AG09319 (cell line): ENCODE results near the gene SLC17A7.

Experiments used
- DNase-seq: peaks from one replicate; pipeline ENCODE4 v3.0.0-alpha.2; 2010; ENCODE audit warnings: low read depth; ENCODE audit errors: extremely low read depth
- CTCF ChIP-seq: IDR thresholded peaks from 2 replicates; pipeline ENCODE4 v1.5.1; 2011; ENCODE audit warnings: low read depth, mild to moderate bottlenecking, inconsistent platforms, low read length, moderate library complexity

SLC17A7 gene

DNA sequence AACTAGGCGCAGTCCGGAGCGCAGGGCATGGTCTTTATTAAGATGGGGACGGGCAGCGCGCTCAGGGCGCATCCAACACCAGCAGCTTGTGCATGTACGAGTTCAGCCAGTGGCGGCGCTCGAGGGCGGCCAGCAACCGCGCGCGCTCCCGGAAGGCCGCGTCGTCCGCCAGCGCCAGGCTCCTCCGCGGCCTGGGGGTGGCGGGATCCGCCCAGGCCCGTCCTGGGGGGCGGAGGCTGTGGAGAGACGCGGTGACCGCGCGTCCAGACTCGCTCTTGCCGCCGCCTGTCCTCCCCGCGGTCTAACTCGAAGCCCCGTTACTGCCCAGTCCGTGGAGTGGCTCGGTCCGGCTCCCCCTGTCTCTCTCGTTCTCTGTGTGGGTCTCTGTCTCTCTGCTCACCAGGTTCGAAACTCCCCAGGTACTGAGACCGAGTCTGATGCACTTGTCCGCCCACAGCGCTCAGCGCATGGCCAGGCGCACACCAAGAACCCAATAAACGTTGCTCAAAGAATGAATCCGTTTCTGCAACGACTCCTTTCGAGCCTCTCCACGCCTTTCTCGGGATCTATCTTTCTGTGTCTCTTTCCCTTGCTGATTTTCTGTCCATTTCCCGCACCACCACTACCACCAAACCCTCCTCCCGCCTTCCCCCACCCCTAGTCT, 18.8 kb downstream of the SLC17A7 start:
- peak; percentile 23 for TF ChIP-seq CTCF
- DNase-seq = no peak

- DNase-seq = no peak
Observed at GRCh38 chr19:49421878-49422202, 19.5 kb downstream of the SLC17A7 start.

DNA sequence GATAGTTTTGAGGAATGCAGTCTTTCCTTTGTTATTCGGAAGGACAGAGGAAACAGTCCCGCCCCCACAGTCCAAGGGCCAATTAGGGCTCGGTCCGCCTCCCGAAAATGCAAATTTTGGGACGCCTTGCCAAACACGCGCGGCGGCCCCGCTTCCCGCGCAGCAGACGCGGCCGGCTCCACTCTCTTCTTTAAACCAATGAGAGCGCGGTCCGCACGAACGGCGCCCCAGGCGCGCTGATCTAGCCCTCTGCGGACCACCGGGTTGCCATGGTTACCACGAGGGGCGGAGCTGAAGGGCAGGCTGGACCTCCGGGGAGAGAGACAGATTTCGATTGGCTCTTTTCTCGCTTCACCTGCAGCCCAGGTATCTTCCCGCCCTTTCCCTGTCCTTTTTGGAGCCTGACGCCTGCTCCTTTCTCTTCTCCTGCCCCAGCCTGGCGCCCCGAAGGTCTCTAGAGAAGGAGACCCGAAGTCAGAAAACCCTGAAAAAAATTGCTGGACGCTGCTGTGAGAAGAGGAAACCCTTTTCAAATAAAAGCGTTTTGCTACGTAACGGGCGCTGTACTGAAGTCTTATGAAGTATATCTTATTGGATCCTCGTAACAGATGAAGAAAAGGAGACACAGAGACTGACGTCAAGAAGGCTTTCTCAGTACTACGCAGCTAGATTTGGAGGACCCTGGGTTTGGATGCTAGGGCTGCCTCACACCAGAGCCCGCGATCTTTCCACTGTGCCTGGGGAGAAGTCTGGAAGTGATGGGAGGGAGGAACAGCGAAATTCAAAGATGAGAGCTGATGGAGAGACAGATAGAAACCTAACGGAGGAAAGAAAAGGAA, 20.1 kb downstream of the SLC17A7 start:
- DNase-seq = no peak
- no peak for TF ChIP-seq CTCF

More at GRCh38 chr19:49421878-49422202, 19.5 kb downstream of the SLC17A7 start:
- no peak for TF ChIP-seq CTCF

DNA sequence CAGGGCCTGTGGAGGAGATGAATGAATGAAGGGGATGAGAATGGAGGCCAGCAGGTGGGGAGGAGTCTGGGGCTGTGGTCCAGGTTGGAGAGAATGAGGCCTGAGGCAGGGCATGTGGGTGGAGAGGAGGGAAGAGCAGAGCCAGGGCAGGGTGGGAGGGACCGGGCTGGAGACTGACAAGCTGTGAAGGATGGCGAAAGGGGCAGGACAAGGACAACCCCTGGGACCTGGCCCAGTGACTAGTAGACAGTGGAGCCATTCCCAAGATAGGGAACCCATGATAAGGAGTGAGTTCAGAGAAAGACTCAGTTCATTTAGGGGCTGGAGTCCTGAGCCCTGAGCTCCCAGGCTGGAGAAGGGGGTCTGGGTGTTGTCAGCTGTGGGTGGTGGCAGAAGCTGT, 21.1 kb downstream of the SLC17A7 start:
- no peak for TF ChIP-seq CTCF

GRCh38 chr19:49419173-49419572, 22.2 kb downstream of the SLC17A7 start:
- DNase-seq = no peak
- TF ChIP-seq CTCF = no peak

More for the DNA sequence above, 21.1 kb downstream of the SLC17A7 start:
- DNase-seq = no peak

DNA sequence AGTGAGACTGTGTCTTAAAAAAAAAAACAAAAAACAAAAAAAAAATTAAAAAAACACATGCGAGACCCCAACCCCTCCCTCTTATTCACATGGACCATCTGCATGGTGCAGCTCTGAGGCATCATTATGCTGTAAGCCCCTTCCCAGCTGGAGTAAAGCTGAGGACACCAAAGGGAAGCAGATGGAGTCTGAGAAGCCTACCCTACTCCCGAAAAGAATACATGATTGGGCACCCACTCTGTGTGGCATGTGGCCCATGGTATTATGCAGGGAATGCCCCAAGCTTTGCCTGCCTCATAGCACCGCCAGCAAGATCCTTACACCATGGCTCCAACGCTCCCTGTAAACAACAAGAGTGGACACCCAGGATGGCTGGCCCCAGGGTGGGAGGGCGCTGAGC, 22.8 kb downstream of the SLC17A7 start:
- no peak for TF ChIP-seq CTCF
- DNase-seq = no peak

GRCh38 chr19:49417088-49417487, 24.2 kb downstream of the SLC17A7 start:
- DNase-seq = no peak
- no peak for TF ChIP-seq CTCF
